HG02870 (cell line): ENCODE measurements around the gene CACNA1A.
"Not testable (repeated sequence)": the region's sequence is repeated elsewhere in the genome, so short reads cannot be mapped to it uniquely, and the experiment has no call there.

Experiments used
- ATAC-seq: cut with Tn5 transposase; IDR thresholded peaks from one replicate; pipeline ENCODE4 v1.9.1; 2021; ENCODE audit warnings: mild to moderate bottlenecking, moderate library complexity; ENCODE audit not compliant: unreplicated experiment

The CACNA1A gene

GRCh38 chr19:13366529-13367143 lies 139.6 kb downstream of the CACNA1A start:
- ATAC-seq, result no peak

GRCh38 chr19:13363954-13364353 lies 142.3 kb downstream of the CACNA1A start:
- ATAC-seq, result no peak

- ATAC-seq, result no peak
Observed at GRCh38 chr19:13363245-13363644, 143.0 kb downstream of the CACNA1A start.

- ATAC-seq, result no peak
Observed at GRCh38 chr19:13362668-13363067, 143.6 kb downstream of the CACNA1A start.

- not testable (repeated sequence) for ATAC-seq
Observed at GRCh38 chr19:13361726-13362125, 144.6 kb downstream of the CACNA1A start.

GRCh38 chr19:13356686-13357280 lies 149.5 kb downstream of the CACNA1A start:
- no peak for ATAC-seq

- ATAC-seq, result no peak
Observed at GRCh38 chr19:13356185-13356584, 150.1 kb downstream of the CACNA1A start.

GRCh38 chr19:13355356-13355755 lies 150.9 kb downstream of the CACNA1A start:
- no peak for ATAC-seq

- ATAC-seq, result no peak
Observed at GRCh38 chr19:13353625-13354024, 152.7 kb downstream of the CACNA1A start.

- no peak for ATAC-seq
Observed at GRCh38 chr19:13350759-13351158, 155.5 kb downstream of the CACNA1A start.

GRCh38 chr19:13350072-13350471 lies 156.2 kb downstream of the CACNA1A start:
- no peak for ATAC-seq

- no peak for ATAC-seq
Observed at GRCh38 chr19:13347367-13347766, 158.9 kb downstream of the CACNA1A start.

GRCh38 chr19:13343514-13343913 lies 162.8 kb downstream of the CACNA1A start:
- ATAC-seq, result no peak

GRCh38 chr19:13342672-13343071 lies 163.6 kb downstream of the CACNA1A start:
- ATAC-seq, result no peak

- no peak for ATAC-seq
Observed at GRCh38 chr19:13339869-13340268, 166.4 kb downstream of the CACNA1A start.

- no peak for ATAC-seq
Observed at GRCh38 chr19:13337181-13337580, 169.1 kb downstream of the CACNA1A start.

- ATAC-seq, result no peak
Observed at GRCh38 chr19:13334801-13335481, 171.3 kb downstream of the CACNA1A start.

- ATAC-seq, result no peak
Observed at GRCh38 chr19:13330285-13330684, 176.0 kb downstream of the CACNA1A start.

GRCh38 chr19:13329766-13330165 lies 176.5 kb downstream of the CACNA1A start:
- ATAC-seq, result no peak

GRCh38 chr19:13328241-13328640 lies 178.0 kb downstream of the CACNA1A start:
- no peak for ATAC-seq

GRCh38 chr19:13319526-13319925 lies 186.8 kb downstream of the CACNA1A start:
- no peak for ATAC-seq

GRCh38 chr19:13318190-13318589 lies 188.1 kb downstream of the CACNA1A start:
- no peak for ATAC-seq
